ENCODE data around the gene SON. TPM values are rescaled to one million over a fixed set of nuclear protein-coding genes. Genes with fewer than 3 reads are reported as not detected.

Gene SON
- polyA plus RNA-seq, 3 donors, result 66.4 to 269 (median 184) TPM

GRCh38 chr21:33618407-33618806 lies 75.6 kb downstream of the SON start:
- H3K4me2 ChIP-seq (replicated peaks; ENCODE audit: extremely low read depth, low read length, poor library complexity, severe bottlenecking), result no peak overlapping the region
- H3K4me3 ChIP-seq (replicated peaks in 1 of 3; ENCODE audit: low read depth in 2 of 3, low read length in 3 of 3), result no peak overlapping the region
- no peaks in the 10 kb centered on the region for H3K79me2 ChIP-seq (ENCODE audit: insufficient read depth, low read length)
- no peak overlapping the region for H2AFZ ChIP-seq (ENCODE audit: insufficient read depth, low read depth, low read length, poor library complexity, severe bottlenecking)
- Mint-ChIP-seq H3K9me3 (peaks cover 0 to 3% (median 0%) of the 10 kb centered on the region in 7 donors), H3K27me3 (ENCODE audit: low read depth in 3 of 3) (peaks cover 0 to 1% (median 0%) of the 10 kb centered on the region in 3 donors), H3K36me3 (peaks cover 36 to 66% of the 10 kb centered on the region in 2 donors), H3K27ac (peak overlapping the region in 3 of 7 donors; percentile 31 to 71 (median 37)), H3K4me1 (peaks cover 23% of the 10 kb centered on the region), H3K4me3 (no peak overlapping the region)
- 100% methylated on average over 1 of the region's 2 CpGs for WGBS (ENCODE audit: insufficient coverage)
- peaks cover 25 to 51% of the 10 kb centered on the region in 2 donors for H3K36me3 ChIP-seq (replicated peaks in 1 of 2; ENCODE audit: control insufficient read depth in 1 of 2, insufficient read depth in 2 of 2, low read length in 2 of 2)
- H3K27ac ChIP-seq (ENCODE audit: low read depth in 1 of 2, low read length in 2 of 2), result peak overlapping the region in 1 of 2 donors; percentile 27
- H3K9me3 ChIP-seq (replicated peaks in 1 of 2; ENCODE audit: control insufficient read depth in 1 of 2, insufficient read depth in 1 of 2, low read length in 2 of 2), result no peaks in the 10 kb centered on the region
- H3K27me3 ChIP-seq (ENCODE audit: control insufficient read depth in 2 of 2, insufficient read depth in 2 of 2, low read length in 2 of 2), result no peaks in the 10 kb centered on the region
- peaks cover 11 to 15% of the 10 kb centered on the region in 2 donors for H3K4me1 ChIP-seq (ENCODE audit: control insufficient read depth in 1 of 2, insufficient read depth in 2 of 2, low read length in 2 of 2)
- DNase-seq, result no peak
- intact Hi-C loops (cut with micrococcal nuclease), result no loop called here
- no peaks in the 10 kb centered on the region for H4K20me1 ChIP-seq (ENCODE audit: insufficient read depth, low read length)
- H3K9ac ChIP-seq (ENCODE audit: insufficient read depth, low read length, poor library complexity, severe bottlenecking), result no peak overlapping the region
- TF ChIP-seq CTCF (IDR thresholded peaks at IDR 0.05), result no peak

- Histone ChIP-seq H3K4me1 (ENCODE audit: control insufficient read depth in 1 of 2, insufficient read depth in 2 of 2, low read length in 2 of 2) (peaks cover 11 to 15% of the 10 kb centered on the region in 2 donors), H4K20me1 (ENCODE audit: insufficient read depth, low read length) (no peaks in the 10 kb centered on the region), H3K36me3 (replicated peaks in 1 of 2; ENCODE audit: control insufficient read depth in 1 of 2, insufficient read depth in 2 of 2, low read length in 2 of 2) (peaks cover 33 to 48% of the 10 kb centered on the region in 2 donors), H3K4me3 (replicated peaks in 1 of 3; ENCODE audit: low read depth in 2 of 3, low read length in 3 of 3) (no peak overlapping the region), H3K9ac (ENCODE audit: insufficient read depth, low read length, poor library complexity, severe bottlenecking) (no peak overlapping the region), H3K79me2 (ENCODE audit: insufficient read depth, low read length) (no peaks in the 10 kb centered on the region), H3K9me3 (replicated peaks in 1 of 2; ENCODE audit: control insufficient read depth in 1 of 2, insufficient read depth in 1 of 2, low read length in 2 of 2) (no peaks in the 10 kb centered on the region), H3K4me2 (replicated peaks; ENCODE audit: extremely low read depth, low read length, poor library complexity, severe bottlenecking) (no peak overlapping the region), H2AFZ (ENCODE audit: insufficient read depth, low read depth, low read length, poor library complexity, severe bottlenecking) (no peak overlapping the region), H3K27ac (ENCODE audit: low read depth in 1 of 2, low read length in 2 of 2) (peak overlapping the region in 1 of 2 donors; percentile 3), H3K27me3 (ENCODE audit: control insufficient read depth in 2 of 2, insufficient read depth in 2 of 2, low read length in 2 of 2) (no peaks in the 10 kb centered on the region)
- H3K27me3 Mint-ChIP-seq (ENCODE audit: low read depth in 3 of 3), result peaks cover 0 to 1% (median 0%) of the 10 kb centered on the region in 3 donors
- H3K4me1 Mint-ChIP-seq, result peaks cover 23% of the 10 kb centered on the region
- peak in 2 of 3 donors; percentile 20 to 50 for DNase-seq
- H3K36me3 Mint-ChIP-seq, result peaks cover 39 to 63% of the 10 kb centered on the region in 2 donors
- H3K9me3 Mint-ChIP-seq, result peaks cover 0 to 3% (median 0%) of the 10 kb centered on the region in 7 donors
- WGBS (ENCODE audit: insufficient coverage), result 100% methylated on average over 1 of the region's 4 CpGs
- no peak overlapping the region for H3K4me3 Mint-ChIP-seq
- no peak for TF ChIP-seq CTCF (IDR thresholded peaks at IDR 0.05)
- intact Hi-C loops (cut with micrococcal nuclease), result no loop called here
- H3K27ac Mint-ChIP-seq, result peak overlapping the region in 3 of 7 donors; percentile 12 to 71 (median 20)
These were observed 76.9 kb downstream of the SON start for GRCh38 chr21:33619726-33620125.
